Anterior cingulate cortex (tissue), 58 donors: ENCODE results near the gene TRAPPC11.
"Not testable (repeated sequence)": the region's sequence is repeated elsewhere in the genome, so short reads cannot be mapped to it uniquely, and the experiment has no call there.

Experiments
- DNase-seq, 58 donors: peaks; one replicate each; lab custom pipeline; 2025; lab: John Stamatoyannopoulos, UW

TRAPPC11 gene

GRCh38 chr4:183659029-183659871 is at the start of gene TRAPPC11, which contains the start of gene RWDD4:
Gene TRAPPC11, plus strand, starts transcription at chr4:183659293. Its CDS starts 4,575 bp downstream, at chr4:183663868.
Gene RWDD4, minus strand, starts transcription at chr4:183659185. Its CDS starts 233 bp downstream, at chr4:183658952.
- peak; percentile 62 to 98 (median 94) for DNase-seq

GRCh38 chr4:183610033-183610432 is 49.1 kb upstream of the TRAPPC11 start:
- no peak for DNase-seq

- no peak for DNase-seq
These were observed 48.5 kb upstream of the TRAPPC11 start for GRCh38 chr4:183610613-183611012.

- DNase-seq: no peak
These were observed 47.8 kb upstream of the TRAPPC11 start for GRCh38 chr4:183611210-183611830.

- no peak for DNase-seq
These were observed 46.5 kb upstream of the TRAPPC11 start for GRCh38 chr4:183612329-183613250.

GRCh38 chr4:183617075-183617474 is 42.0 kb upstream of the TRAPPC11 start:
- DNase-seq: no peak

- DNase-seq: no peak
These were observed 40.4 kb upstream of the TRAPPC11 start for GRCh38 chr4:183618681-183619080.

- no peak for DNase-seq
These were observed 38.7 kb upstream of the TRAPPC11 start for GRCh38 chr4:183620421-183620820.

GRCh38 chr4:183621875-183622274 is 37.2 kb upstream of the TRAPPC11 start:
- DNase-seq: no peak

GRCh38 chr4:183624548-183624947 is 34.5 kb upstream of the TRAPPC11 start:
- no peak for DNase-seq

- no peak for DNase-seq
These were observed 32.9 kb upstream of the TRAPPC11 start for GRCh38 chr4:183626168-183626567.

- DNase-seq: not testable (repeated sequence)
These were observed 31.8 kb upstream of the TRAPPC11 start for GRCh38 chr4:183627286-183627685.

GRCh38 chr4:183627979-183628588 is 31.0 kb upstream of the TRAPPC11 start:
- peak in 14 of 58 donors; percentile 4 to 60 (median 14) for DNase-seq

- no peak for DNase-seq
These were observed 27.4 kb upstream of the TRAPPC11 start for GRCh38 chr4:183631577-183632198.

- no peak for DNase-seq
These were observed 26.4 kb upstream of the TRAPPC11 start for GRCh38 chr4:183632689-183633088.

- no peak for DNase-seq
These were observed 25.4 kb upstream of the TRAPPC11 start for GRCh38 chr4:183633476-183634400.

GRCh38 chr4:183635321-183635720 is 23.8 kb upstream of the TRAPPC11 start:
- DNase-seq: peak in 2 of 58 donors; percentile 4 to 21

- DNase-seq: no peak
These were observed 23.4 kb upstream of the TRAPPC11 start for GRCh38 chr4:183635741-183636140.

GRCh38 chr4:183636503-183636902 is 22.6 kb upstream of the TRAPPC11 start:
- DNase-seq: no peak
